ENCODE measurements around the gene GLIS1.

Gene GLIS1

DNA sequence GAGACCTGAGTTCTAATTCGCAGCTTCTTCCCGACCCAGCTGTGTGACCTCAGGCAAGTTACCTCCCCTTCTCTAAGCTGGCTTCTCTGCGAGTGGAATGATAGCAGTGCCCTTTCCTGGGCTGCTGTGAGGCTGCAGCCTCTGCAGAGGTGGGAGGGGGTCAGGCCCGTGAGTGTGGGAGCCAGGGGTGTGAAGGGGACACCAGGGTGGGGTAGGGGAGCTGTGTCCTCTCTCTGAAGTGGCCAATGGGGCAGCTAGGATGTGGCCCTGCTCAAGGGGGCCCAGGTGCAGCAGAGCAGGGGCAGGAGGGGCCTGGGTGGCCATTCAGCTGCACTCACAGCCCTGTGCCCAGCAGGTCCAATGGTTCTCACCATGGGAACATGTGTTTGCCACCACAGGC lies 255.3 kb downstream of the GLIS1 start:
- TF ChIP-seq, protein P1, sequence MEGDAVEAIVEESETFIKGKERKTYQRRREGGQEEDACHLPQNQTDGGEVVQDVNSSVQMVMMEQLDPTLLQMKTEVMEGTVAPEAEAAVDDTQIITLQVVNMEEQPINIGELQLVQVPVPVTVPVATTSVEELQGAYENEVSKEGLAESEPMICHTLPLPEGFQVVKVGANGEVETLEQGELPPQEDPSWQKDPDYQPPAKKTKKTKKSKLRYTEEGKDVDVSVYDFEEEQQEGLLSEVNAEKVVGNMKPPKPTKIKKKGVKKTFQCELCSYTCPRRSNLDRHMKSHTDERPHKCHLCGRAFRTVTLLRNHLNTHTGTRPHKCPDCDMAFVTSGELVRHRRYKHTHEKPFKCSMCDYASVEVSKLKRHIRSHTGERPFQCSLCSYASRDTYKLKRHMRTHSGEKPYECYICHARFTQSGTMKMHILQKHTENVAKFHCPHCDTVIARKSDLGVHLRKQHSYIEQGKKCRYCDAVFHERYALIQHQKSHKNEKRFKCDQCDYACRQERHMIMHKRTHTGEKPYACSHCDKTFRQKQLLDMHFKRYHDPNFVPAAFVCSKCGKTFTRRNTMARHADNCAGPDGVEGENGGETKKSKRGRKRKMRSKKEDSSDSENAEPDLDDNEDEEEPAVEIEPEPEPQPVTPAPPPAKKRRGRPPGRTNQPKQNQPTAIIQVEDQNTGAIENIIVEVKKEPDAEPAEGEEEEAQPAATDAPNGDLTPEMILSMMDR (IDR thresholded peaks at IDR 0.05; ENCODE audit: low read depth, low read length): no peak
- no peak overlapping the region for H3K4me3 ChIP-seq (ENCODE audit: low read depth, low read length)

DNA sequence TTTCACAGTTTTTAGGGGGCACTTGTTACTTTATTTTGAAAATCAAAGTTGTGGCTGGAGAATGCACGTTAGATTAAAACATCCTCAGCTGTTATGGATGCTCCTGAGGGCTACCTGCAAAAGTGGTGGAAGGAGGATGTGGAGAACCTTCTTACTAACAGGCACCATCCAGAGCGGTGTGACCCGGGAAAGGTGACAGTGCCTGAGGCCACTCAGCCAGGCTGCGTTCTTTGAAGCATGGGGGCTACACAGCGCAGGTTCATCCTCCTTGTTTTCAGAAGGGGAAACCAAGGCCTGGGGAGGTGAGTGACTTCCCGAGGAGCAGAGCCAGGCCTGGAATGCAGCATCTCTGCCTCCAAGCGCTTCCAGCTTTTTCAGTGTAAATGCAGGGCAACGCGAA lies 255.8 kb downstream of the GLIS1 start:
- no peak overlapping the region for H3K4me3 ChIP-seq (ENCODE audit: low read depth, low read length)
- TF ChIP-seq, protein P1 (IDR thresholded peaks at IDR 0.05; ENCODE audit: low read depth, low read length): no peak

DNA sequence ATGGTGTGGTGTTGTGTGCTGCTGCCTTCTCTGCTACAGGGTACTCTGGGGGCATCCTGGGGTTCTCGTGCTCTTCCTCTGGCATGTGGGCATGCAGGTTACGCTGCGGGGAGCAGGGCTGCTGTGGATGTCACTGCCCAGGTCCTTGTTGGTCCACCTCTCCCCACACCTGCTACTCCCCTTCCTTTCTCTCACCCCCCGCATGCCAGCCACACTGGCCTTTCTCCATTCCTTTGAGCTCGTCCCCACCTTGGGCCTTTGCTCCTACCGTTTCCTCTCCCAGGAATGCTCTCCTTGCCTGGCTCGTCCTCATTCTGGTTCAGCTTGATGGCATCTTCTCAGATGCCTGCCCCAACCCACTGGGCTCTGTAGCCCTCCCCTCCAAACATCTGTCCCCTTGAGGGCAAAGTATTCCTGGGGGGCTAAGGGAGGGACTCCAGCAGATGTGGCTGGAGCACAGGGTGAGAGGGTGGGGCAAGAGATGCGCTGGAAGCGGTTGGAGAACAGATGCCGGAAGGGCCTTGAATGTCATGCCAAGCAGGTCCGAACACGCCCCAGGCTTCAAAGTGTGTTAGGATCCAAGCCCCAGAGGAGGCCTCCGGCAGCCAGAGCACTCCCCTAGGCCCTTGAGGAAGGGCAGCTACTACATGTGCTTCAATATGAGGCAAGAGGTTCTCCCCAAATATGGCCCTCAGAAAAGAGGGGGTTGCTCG lies 256.4 kb downstream of the GLIS1 start:
- TF ChIP-seq, protein P1 (IDR thresholded peaks at IDR 0.05; ENCODE audit: low read depth, low read length): no peak
- H3K4me3 ChIP-seq (ENCODE audit: low read depth, low read length): no peak overlapping the region

DNA sequence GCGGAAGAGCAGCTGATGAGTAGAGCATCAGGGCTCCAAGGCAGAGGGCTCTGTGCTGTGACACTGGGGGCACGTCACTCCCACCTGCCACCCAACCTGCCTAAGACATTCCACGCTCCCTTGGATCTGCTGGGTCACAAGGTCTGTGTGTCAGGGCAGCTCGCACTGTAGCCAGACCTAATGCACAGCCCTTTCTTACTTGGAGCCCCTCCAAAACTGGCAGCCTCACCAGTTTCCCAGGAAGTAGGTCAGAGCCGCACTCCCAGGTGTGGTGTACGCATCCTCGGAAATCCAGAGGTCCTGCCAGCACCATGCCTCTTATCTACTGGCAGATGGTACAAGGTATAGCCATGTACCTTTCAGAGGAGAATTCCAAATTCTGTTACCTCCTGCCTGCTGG lies 257.5 kb downstream of the GLIS1 start:
- H3K4me3 ChIP-seq (ENCODE audit: low read depth, low read length): no peak overlapping the region
- TF ChIP-seq, protein P1 (IDR thresholded peaks at IDR 0.05; ENCODE audit: low read depth, low read length): no peak

DNA sequence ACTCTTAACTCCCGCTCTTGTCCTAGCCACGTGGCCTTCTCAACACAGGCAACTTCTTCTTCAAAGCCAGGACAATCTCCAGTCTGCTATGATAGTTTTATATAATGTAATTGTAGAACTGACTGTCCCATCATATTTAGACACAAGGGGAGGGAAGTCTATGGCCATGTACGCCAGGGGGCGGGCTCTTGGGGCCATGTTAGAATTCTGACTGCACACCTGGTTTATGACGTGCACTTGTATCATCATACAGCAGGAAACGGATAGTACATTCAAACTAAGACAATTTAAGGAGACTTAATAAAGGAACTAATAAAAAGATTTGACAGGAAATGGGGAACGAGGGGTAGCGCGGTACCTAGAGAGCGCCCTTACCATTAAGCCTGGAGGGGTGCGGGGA lies 258.3 kb downstream of the GLIS1 start:
- TF ChIP-seq, protein P1 (IDR thresholded peaks at IDR 0.05; ENCODE audit: low read depth, low read length): no peak
- H3K4me3 ChIP-seq (ENCODE audit: low read depth, low read length): no peak overlapping the region

DNA sequence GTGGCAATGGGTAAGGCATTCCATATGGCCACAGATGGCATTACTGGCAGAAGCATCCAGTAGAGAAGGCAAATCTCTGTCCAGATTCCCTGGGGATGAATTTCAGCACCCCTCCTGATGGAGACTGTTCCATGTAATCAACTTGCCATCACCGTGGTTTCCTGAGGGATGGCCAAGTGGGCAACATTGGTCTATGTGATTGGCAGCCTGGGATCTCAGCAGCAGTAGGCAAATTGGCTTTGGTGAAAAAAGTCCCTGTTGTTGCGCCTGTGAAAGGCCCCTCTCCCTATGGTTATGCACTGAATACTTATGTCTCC lies 260.5 kb downstream of the GLIS1 start:
- H3K4me3 ChIP-seq (ENCODE audit: low read depth, low read length): no peak overlapping the region
- TF ChIP-seq, protein P1 (IDR thresholded peaks at IDR 0.05; ENCODE audit: low read depth, low read length): no peak

DNA sequence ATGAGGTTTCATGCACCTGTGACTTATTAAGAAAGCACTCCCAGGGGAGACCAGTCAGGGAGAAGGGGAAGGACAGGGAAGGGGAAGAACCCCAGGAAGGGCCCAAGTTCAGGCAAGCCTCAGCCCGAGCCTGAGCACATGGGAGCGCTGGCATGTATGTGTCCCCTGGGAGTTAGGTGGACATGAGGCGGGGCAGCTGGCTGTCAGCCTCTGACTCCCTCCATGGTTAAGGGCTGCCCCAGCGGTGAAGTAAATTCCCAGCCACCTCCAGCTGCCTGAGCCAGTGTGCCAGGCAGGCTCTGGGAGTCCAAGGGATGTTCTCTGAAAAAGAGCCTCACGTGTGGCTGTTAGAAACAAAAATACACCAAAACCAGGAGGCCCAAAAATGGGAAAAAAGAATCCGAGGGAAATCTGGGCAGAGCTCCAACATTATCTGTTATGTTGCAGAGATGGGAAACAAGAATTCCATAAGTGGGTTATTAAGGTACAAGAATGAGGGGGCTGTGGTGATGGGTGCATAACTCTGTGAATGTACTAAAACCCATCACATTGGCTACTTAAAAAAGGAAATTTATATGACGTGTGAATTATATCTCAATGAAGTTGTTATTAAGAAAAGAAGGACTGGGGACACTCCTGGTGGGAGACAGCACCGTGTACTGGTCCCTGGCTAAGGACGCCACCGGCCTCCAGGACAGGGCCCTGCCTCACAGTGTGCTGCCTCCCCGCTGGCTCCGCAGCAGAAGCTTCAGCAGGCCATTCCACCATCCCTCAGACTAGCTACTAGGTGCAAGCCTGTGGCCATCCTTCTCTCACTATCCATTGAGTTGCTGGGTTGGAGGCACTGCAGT lies 261.1 kb downstream of the GLIS1 start:
- TF ChIP-seq, protein P1 (IDR thresholded peaks at IDR 0.05; ENCODE audit: low read depth, low read length): no peak
- no peak overlapping the region for H3K4me3 ChIP-seq (ENCODE audit: low read depth, low read length)

Data from WI38 (cell line).